GM21528 (cell line): ENCODE measurements around the gene PLD1.
"Not testable (repeated sequence)": the region's sequence is repeated elsewhere in the genome, so short reads cannot be mapped to it uniquely, and the experiment has no call there.

Experiments
- ATAC-seq: cut with Tn5 transposase; IDR thresholded peaks from one replicate; pipeline ENCODE4 v1.9.1; 2021; ENCODE audit warnings: mild to moderate bottlenecking, moderate library complexity; ENCODE audit not compliant: unreplicated experiment, low FRiP score

The PLD1 gene

GRCh38 chr3:171748064-171748924 lies 62.0 kb downstream of the PLD1 start:
- no peak for ATAC-seq

GRCh38 chr3:171747223-171747920 lies 62.9 kb downstream of the PLD1 start:
- no peak for ATAC-seq

DNA sequence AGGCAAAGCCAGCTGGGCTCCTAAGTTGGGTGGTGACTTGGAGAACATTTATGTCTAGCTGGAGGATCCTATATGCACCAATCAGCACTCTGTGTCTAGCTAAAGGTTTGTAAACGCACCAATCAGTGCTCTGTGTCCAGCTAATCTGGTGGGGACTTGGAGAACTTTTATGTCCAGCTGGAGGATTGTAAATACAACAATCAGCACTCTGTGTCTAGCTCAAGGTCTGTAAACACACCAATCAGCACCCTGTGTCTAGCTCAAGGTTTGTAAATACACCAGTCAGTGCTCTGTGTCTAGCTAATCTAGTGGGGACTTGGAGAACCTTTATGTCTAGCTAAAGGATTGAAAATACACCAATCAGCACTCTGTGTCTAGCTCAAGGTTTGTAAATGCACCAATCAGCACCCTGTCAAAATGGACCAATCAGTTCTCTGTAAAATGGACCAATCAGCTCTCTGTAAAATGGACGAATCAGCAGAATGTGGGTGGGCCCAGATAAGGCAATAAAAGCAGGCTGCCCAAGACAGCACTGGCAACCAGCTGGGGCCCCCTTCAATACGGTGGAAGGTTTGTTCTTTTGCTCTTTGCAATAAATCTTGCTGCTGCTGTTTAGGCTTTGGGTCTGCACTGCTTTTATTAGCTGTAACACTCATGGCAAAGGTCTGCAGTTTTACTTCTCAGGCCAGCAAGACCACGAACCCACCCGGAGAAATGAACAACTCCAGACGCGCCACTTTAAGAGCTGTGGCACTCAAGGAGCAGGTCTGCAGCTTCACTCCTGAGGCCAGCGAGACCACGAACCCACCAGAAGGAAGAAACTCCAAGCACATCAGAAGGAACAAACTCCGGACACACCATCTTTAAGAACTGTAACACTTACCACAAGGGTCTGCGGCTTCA lies 63.7 kb downstream of the PLD1 start:
- ATAC-seq, result not testable (repeated sequence)

DNA sequence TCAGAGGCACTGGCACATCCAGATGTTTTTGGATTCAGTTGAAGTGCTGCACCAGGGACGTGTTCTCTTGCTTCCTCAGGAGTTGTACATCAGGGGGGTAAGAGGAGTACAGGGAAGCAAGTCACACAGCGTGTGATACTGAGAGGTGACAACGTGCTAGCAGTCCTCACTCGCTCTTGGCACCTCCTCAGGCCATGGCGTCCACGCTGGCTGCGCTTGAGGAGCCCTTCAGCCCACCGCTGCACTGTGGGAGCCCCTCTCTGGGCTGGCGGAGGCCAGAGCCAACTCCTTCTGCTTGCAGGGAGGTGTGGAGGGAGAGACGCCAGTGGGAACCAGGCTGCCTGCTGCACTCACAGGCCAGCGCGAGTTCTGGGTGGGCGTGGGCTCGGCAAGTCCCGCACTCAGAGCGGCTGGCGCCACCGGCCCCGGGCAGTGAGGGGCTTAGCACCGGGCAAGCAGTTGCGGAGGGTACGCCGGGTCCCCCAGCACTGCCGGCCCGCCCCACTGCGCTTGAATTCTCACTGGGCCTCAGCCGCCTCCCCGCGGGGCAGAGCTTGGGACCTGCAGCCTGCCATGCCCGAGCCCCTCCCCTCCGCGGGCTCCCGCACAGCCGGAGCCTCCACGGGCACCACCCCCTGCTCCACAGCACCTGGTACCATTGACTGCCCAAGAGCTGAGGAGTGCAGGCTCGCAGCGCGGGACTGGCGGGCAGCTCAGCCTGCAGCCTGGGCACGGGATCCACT lies 64.5 kb downstream of the PLD1 start:
- no peak for ATAC-seq

GRCh38 chr3:171744158-171744741 lies 66.0 kb downstream of the PLD1 start:
- no peak for ATAC-seq

- no peak for ATAC-seq
These were observed 66.7 kb downstream of the PLD1 start for GRCh38 chr3:171743327-171744157.

GRCh38 chr3:171741377-171741776 lies 68.9 kb downstream of the PLD1 start:
- ATAC-seq, result no peak

DNA sequence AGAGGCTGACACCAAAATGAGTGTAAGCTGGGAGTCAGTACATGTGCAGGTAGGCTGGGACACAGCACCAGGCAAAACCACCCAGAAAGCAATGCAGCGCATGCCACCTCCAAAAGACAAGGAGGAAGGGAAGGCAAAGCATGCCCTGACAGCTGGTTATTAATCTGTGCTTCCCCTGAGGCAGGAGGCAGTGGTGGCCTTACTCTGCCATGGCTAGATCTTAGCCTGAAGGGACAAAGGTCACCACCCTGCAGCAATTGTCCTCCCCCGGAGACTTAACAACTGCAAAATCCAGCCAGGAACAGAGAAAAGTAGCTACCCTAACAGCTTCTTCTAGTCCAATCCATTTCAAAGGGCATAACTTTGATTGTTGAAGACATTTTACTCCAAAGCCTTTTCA lies 73.7 kb downstream of the PLD1 start:
- ATAC-seq, result no peak

- no peak for ATAC-seq
These were observed 76.7 kb downstream of the PLD1 start for GRCh38 chr3:171733561-171733960.

DNA sequence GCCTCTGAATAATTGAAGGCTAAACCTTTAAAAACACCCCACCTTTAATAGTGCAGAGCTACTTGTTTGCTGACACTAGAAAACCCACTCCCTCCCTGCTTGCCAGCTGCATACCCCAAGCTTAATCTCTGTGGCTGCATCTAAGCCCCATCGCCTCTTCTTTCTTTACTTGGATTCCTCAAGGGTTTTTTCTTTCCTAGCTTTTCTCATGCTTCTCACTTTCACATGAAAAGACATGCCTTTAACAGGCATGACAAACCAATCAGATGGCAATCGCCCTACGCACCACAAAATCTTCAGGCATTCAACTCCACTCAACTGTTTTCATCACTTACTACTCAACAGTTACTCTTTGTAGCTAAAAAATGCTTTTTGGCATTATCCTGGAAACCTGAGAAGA lies 77.5 kb downstream of the PLD1 start:
- no peak for ATAC-seq

DNA sequence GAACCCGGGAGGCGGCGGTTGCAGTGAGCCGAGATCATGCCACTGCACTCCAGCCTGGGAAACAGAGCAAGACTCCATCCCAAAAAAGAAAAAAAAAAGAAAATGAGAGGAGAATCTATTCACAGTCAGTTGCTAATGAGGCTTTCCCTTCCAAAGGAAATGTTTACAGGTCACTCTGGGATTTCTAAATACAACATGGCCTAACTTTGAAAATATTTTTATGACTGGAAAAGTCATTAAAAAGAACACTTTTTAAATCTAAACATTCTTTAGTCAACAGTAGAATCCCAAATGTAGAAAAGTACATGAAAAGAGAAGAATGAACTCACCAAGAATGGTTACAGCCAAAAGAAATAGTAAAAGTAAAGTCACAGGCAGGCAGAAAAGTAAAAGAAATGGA lies 78.6 kb downstream of the PLD1 start:
- no peak for ATAC-seq

DNA sequence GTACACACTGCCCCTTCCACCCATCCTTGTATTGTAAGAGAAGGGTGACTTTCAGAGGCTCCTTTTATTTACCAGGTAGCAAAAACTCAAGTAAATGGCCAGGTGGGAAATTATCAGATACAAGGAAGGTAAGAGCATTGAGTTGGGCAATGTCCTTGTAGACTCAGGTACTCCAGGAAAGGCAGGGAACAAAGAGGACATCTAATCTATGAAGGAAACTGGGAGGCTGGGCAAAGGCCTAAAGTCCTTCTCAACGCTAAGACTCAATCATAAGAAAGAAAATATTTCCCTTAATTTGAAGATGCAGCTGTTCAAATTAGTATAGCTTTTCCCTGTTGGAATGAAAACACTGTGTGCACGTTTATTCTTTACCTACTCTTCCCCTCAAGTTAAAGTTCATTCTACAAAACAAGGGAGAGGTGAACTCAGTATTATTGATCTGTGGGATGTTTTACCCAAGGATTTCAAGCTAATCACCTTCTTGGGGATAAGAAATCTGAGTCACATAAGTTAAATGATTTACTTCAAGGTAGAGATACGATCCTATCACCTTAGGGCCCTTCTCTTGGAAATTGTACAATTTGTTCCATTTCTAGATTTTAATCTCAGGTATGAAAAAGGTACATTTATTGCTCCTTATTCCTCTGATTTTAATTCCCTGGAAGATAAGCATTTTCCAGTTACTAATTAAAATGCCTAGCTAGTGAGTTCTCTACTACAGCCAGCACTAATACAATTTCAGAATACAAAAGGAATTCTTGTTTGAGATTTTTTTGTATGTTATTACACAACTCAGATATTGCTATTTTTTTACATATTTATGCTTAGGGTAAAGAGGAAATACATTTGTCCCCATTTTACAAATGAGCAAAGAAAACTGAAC lies 80.6 kb downstream of the PLD1 start:
- ATAC-seq, result no peak

- no peak for ATAC-seq
These were observed 83.0 kb downstream of the PLD1 start for GRCh38 chr3:171727288-171727687.

- ATAC-seq, result no peak
These were observed 91.6 kb downstream of the PLD1 start for GRCh38 chr3:171718493-171719185.

- no peak for ATAC-seq
These were observed 95.1 kb downstream of the PLD1 start for GRCh38 chr3:171715155-171715554.

DNA sequence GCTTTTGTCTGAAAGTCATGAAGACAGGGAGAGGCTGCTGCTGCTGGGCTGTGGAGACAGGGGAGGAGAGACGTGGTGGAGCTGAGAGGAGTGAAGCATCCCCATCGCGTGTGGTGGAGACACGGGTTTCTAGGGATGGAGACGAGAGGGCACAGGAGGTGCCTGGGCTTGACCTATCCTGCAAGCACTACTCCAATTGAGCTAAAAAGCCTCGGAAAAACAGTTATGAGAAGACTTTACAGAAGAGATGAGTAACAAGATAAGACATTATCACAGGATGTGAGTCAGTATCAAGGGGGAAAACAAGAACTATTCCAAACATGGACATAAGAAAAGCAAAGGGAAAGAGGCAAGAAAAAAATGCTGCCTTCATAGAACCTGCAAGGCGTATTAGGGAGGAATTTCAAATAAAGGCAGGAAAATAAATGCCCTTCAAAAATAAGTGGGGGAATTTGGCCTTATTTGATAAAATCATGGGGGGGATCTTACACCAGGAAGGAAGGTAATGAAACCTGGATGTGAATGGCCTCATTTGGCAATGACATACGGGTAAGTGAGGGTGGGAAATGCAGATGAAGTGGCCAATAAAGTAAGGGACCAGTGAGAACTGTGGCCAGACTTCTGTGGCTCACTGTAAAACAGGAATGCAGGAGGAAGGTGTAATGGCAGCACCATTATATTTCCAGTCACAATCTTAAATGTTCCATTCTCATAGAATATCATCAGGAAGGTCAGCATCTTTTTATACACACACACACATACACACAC lies 97.9 kb downstream of the PLD1 start:
- no peak for ATAC-seq
